Caco-2 (cell line): ENCODE measurements around the gene PTPRF. TPM values are rescaled to one million over a fixed set of nuclear protein-coding genes. Genes with fewer than 3 reads are reported as not detected.
A peak's percentile ranks its signal among the peaks of the same experiment; 100 is the strongest.
"Not testable (repeated sequence)": the region's sequence is repeated elsewhere in the genome, so short reads cannot be mapped to it uniquely, and the experiment has no call there.

ENCODE experiments used
- BruUV-seq: library from RNA; stranded (reverse); fragments of 400-500 nt; replicated peaks from 2 replicates; lab custom pipeline; 2021; lab: Mats Ljungman, UMichigan
- CTCF ChIA-PET: fragments of 300-600 bp; sonication (Branson Sonifier 250); formaldehyde crosslinking; loops from one replicate; lab custom pipeline; 2022; ENCODE audit warnings: antibody characterized with exemption; lab: Charles Lee
- POLR2A ChIA-PET: fragments of 300-600 bp; sonication (Branson Sonifier 250); formaldehyde crosslinking; loops from one replicate; lab custom pipeline; 2022; ENCODE audit warnings: antibody characterized with exemption; lab: Charles Lee
- DNase-seq, 2 experiments: peaks; one replicate each; pipeline versions ENCODE4 v3.0.0 to v3.0.0-alpha.2; 2020 to 2022
- H3K27me3 ChIP-seq: replicated peaks from 2 replicates; pipeline ENCODE4 v1.6.0; 2011; ENCODE audit warnings: low read length; ENCODE audit not compliant: control insufficient read depth, insufficient read depth
- H3K36me3 ChIP-seq: 2 replicates; pipeline ENCODE4 v1.5.1; 2011; ENCODE audit warnings: low read length; ENCODE audit not compliant: control insufficient read depth, insufficient read depth
- H3K4me1 ChIP-seq: fragments of 250-450 bp; sonication (Bioruptor Pico); 2 replicates; pipeline ENCODE4 v1.5.1; 2020; ENCODE audit warnings: mild to moderate bottlenecking
- H3K4me3 ChIP-seq: 2 replicates; pipeline ENCODE4 v1.5.1; 2011; ENCODE audit warnings: low read depth, mild to moderate bottlenecking, control low read depth, low read length
- H3K9me3 ChIP-seq: fragments of 250-450 bp; sonication (Bioruptor Pico); 2 replicates; pipeline ENCODE4 v1.5.1; 2020; ENCODE audit warnings: mild to moderate bottlenecking, moderate library complexity
- H3K27ac Mint-ChIP-seq: one replicate; pipeline ENCODE4 v1.8.0; 2022; ENCODE audit warnings: mixed read lengths; ENCODE audit not compliant: unreplicated experiment
- H3K27me3 Mint-ChIP-seq: one replicate; pipeline ENCODE4 v1.8.0; 2022; ENCODE audit warnings: mixed read lengths; ENCODE audit not compliant: insufficient read depth, unreplicated experiment
- H3K36me3 Mint-ChIP-seq: one replicate; pipeline ENCODE4 v1.8.0; 2022; ENCODE audit warnings: mild to moderate bottlenecking, mixed read lengths; ENCODE audit not compliant: insufficient read depth, unreplicated experiment
- H3K4me1 Mint-ChIP-seq: one replicate; pipeline ENCODE4 v1.8.0; 2022; ENCODE audit warnings: low read depth, mixed read lengths; ENCODE audit not compliant: unreplicated experiment
- H3K4me3 Mint-ChIP-seq: one replicate; pipeline ENCODE4 v1.8.0; 2022; ENCODE audit warnings: mild to moderate bottlenecking, moderate library complexity, mixed read lengths; ENCODE audit not compliant: unreplicated experiment
- H3K9me3 Mint-ChIP-seq: one replicate; pipeline ENCODE4 v1.8.0; 2022; ENCODE audit warnings: mixed read lengths; ENCODE audit not compliant: unreplicated experiment
- intact Hi-C: fragments of 100-400 bp; cut with micrococcal nuclease; formaldehyde crosslinking; loops from one replicate; pipeline ENCODE4 v1.10.0; 2022; ENCODE audit not compliant: unreplicated experiment
- total RNA-seq: library from RNA; stranded (reverse); gene quantifications from 2 replicates; pipeline ENCODE4 v1.2.3, GENCODE V29; 2022
- TF ChIP-seq, protein P1 (sequence below), 2 experiments: fragments of 200-600 bp in 1 of 2; IDR thresholded peaks; 1 replicate in 1 of 2; 2 replicates in 1 of 2; pipeline versions ENCODE4 v1.5.1 to v1.8.0; 2011 to 2022; ENCODE audit warnings: antibody characterized with exemption in 1 of 2, control low read depth in 1 of 2, inconsistent platforms in 1 of 2, low read depth in 1 of 2, low read length in 1 of 2, mild to moderate bottlenecking in 1 of 2, moderate library complexity in 1 of 2; ENCODE audit not compliant: insufficient read depth in 1 of 2, severe bottlenecking in 1 of 2, unreplicated experiment in 1 of 2

The PTPRF gene
- total RNA-seq, 1 experiment from 2014 or later: 158 TPM

DNA sequence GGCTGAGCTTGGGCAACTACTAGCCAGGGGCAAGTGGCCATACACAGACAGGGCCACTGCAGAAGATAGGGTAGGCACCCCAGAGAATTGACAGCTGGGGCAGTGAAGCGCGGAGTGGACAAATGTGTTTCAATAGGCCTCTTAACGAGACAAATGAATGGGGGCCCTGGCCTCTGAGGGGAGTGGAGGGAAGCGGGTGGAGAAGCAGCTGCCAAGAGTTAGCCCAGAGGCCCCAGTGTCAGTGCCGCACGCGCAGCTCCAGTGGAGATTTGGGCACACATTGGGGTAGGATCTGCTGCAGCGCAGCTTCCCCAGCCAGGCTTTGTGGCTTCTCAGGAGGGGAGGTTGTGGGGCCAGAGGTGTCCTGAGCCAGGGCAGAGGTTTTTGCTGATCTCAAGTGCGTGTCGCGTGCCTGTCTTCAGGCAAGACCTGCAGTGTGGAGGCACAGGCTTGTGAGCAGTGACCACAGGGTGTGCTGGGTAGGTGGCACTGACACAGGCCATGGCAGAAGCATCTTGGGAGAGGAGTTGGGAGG is 16.9 kb downstream of the PTPRF start:
- no peak for DNase-seq
- no peak overlapping the region for H3K4me3 ChIP-seq
- peaks cover 37% of the 10 kb centered on the region for H3K36me3 Mint-ChIP-seq
- H3K9me3 Mint-ChIP-seq: no peaks in the 10 kb centered on the region
- CTCF ChIA-PET: no interaction called here
- H3K9me3 ChIP-seq: no peaks in the 10 kb centered on the region
- BruUV-seq: no TSS peak
- peaks cover 77% of the 10 kb centered on the region for H3K4me1 Mint-ChIP-seq
- no peaks in the 10 kb centered on the region; the same call in 1 of the 2 replicates for H3K36me3 ChIP-seq
- peak overlapping the region; percentile 46 for H3K4me3 Mint-ChIP-seq
- H3K27me3 ChIP-seq: no peaks in the 10 kb centered on the region
- intact Hi-C loops: no loop called here
- peak overlapping the region; percentile 78 for H3K27ac Mint-ChIP-seq
- H3K4me1 ChIP-seq: peaks cover 82% of the 10 kb centered on the region
- POLR2A ChIA-PET: interaction anchor here (0.6 kb wide), 1 partner anchor 1227 kb away, joined by 8 read pairs; no protein-coding TSS in a partner anchor
- no peaks in the 10 kb centered on the region for H3K27me3 Mint-ChIP-seq
- TF ChIP-seq, protein P1, sequence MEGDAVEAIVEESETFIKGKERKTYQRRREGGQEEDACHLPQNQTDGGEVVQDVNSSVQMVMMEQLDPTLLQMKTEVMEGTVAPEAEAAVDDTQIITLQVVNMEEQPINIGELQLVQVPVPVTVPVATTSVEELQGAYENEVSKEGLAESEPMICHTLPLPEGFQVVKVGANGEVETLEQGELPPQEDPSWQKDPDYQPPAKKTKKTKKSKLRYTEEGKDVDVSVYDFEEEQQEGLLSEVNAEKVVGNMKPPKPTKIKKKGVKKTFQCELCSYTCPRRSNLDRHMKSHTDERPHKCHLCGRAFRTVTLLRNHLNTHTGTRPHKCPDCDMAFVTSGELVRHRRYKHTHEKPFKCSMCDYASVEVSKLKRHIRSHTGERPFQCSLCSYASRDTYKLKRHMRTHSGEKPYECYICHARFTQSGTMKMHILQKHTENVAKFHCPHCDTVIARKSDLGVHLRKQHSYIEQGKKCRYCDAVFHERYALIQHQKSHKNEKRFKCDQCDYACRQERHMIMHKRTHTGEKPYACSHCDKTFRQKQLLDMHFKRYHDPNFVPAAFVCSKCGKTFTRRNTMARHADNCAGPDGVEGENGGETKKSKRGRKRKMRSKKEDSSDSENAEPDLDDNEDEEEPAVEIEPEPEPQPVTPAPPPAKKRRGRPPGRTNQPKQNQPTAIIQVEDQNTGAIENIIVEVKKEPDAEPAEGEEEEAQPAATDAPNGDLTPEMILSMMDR (IDR thresholded peaks at IDR 0.05; ENCODE audit: insufficient read depth in 1 of 2, low read depth in 1 of 2, low read length in 1 of 2, severe bottlenecking in 1 of 2, unreplicated experiment in 1 of 2): no peak

DNA sequence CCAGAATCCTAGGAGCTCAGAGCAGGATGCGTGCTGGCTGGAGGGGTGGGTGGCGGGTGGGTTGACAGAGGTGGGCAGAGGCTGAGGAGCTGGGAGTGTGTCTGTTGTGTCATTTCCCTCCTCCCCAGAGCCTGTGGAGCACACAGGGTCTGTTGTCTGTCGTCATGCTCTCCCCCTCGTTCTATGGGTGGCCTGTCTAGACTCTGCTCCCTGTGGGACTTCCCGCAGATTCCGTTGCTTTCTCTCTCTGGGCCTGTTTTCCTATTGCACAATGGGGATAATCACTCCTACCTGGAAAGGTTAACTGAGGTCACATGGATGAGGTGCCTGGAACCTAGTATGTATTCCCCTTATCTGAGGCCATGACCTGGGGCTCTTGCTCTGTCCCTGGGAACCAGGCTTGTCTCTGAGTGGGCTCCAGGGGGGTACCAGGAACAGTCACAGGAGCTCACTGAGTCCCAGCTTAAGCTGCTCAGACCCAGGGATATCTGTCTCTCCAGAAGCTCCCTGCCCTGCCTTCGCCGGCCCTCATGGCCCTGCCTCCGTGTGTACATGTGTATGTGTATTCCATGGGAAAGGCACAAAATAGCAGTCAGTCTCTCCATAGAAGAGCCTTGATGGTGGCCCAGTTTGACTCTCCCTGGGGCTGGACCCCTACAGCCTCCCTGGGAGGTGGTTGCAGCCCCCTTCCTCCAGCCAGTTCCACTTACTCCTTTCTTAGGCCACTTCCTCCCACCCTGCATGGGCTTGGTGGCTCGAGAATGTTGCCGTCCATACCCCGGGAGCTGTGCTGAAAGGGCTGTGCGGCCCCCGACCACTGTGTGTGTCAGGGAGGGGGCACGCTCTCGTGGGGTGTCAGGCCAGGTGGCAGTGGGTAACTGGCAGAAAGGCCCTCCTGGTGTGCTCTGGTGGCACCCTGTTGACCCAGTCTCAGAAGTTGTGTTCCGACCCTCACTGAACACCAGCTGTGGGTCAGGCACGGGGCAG is 17.9 kb downstream of the PTPRF start:
- peak; percentile 74 to 76 for DNase-seq
- H3K9me3 Mint-ChIP-seq: no peaks in the 10 kb centered on the region
- TF ChIP-seq, protein P1 (IDR thresholded peaks at IDR 0.05; ENCODE audit: insufficient read depth in 1 of 2, low read depth in 1 of 2, low read length in 1 of 2, severe bottlenecking in 1 of 2, unreplicated experiment in 1 of 2): no peak
- H3K36me3 Mint-ChIP-seq: peaks cover 37% of the 10 kb centered on the region
- H3K27ac Mint-ChIP-seq: peak overlapping the region; percentile 78
- no peaks in the 10 kb centered on the region for H3K27me3 ChIP-seq
- H3K27me3 Mint-ChIP-seq: no peaks in the 10 kb centered on the region
- peak overlapping the region; percentile 46 for H3K4me3 Mint-ChIP-seq
- no peak overlapping the region for H3K4me3 ChIP-seq
- H3K4me1 Mint-ChIP-seq: peaks cover 72% of the 10 kb centered on the region
- no peaks in the 10 kb centered on the region for H3K9me3 ChIP-seq
- no TSS peak for BruUV-seq
- intact Hi-C loops: no loop called here
- POLR2A ChIA-PET: interaction anchor here (0.6 to 1.2 kb wide), 3 partner anchors 102 to 1226 kb away, joined by 3 to 8 read pairs (median 4); partner anchors contain the start of gene KDM4A
- CTCF ChIA-PET: no interaction called here
- H3K36me3 ChIP-seq: peaks cover 2% of the 10 kb centered on the region; the same call in 1 of the 2 replicates
- H3K4me1 ChIP-seq: peaks cover 74% of the 10 kb centered on the region

DNA sequence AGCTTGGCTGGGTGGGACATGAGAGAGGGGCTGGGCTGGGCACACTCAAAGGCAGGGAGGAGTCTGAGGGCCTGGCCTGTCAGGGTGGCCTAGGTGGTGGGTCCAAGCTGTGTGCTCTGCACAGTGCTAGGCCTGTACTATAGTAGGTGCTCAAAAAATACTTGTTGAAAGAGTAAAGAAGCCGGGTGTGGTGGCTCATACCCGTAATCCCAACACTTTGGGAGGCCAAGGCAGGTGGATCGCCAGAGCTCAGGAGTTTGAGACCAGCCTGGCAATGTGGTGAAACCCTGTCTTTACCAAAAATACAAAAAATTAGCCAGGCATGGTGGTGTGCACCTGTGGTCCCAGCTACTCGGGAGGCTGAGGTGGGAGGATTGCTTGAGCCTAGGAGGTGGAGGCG is 18.7 kb downstream of the PTPRF start:
- H3K27me3 Mint-ChIP-seq, POLR2A ChIA-PET, H3K9me3 ChIP-seq, H3K36me3 ChIP-seq, intact Hi-C loops, H3K9me3 Mint-ChIP-seq, H3K4me3 ChIP-seq, H3K27me3 ChIP-seq, DNase-seq: not testable (repeated sequence)
- Mint-ChIP-seq H3K4me3 (peak overlapping the region; percentile 60), H3K36me3 (peaks cover 43% of the 10 kb centered on the region), H3K27ac (peak overlapping the region; percentile 78), H3K4me1 (peaks cover 68% of the 10 kb centered on the region)
- TSS peak; percentile 82 for BruUV-seq
- peaks cover 68% of the 10 kb centered on the region for H3K4me1 ChIP-seq
- CTCF ChIA-PET: interaction anchor here (1.3 kb wide), 1 partner anchor 101 kb away, joined by 4 read pairs; the partner anchor contains the start of gene KDM4A
